Liver (tissue), 9 donors: ENCODE results near the gene RAB6C. TPM values are rescaled to one million over a fixed set of nuclear protein-coding genes. Genes with fewer than 3 reads are reported as not detected.
"Not testable (repeated sequence)": the region's sequence is repeated elsewhere in the genome, so short reads cannot be mapped to it uniquely, and the experiment has no call there.

Source experiments
- DNase-seq: peaks from one replicate; pipeline ENCODE4 v3.0.0-alpha.2; 2017; ENCODE audit warnings: low spot score
- H3K27ac ChIP-seq, 2 donors: one replicate each; pipeline ENCODE4 v1.7.0; 2013; ENCODE audit warnings: inconsistent platforms in 2 of 2, low read length in 2 of 2, control low read depth in 1 of 2, low read depth in 1 of 2, mild to moderate bottlenecking in 1 of 2
- H3K27me3 ChIP-seq, 4 donors: one replicate each; pipeline versions ENCODE4 v1.6.1 to v1.7.0; 2013; ENCODE audit warnings: low read length in 3 of 4, inconsistent platforms in 1 of 4, mild to moderate bottlenecking in 1 of 4, moderate library complexity in 1 of 4; ENCODE audit not compliant: control insufficient read depth in 4 of 4, insufficient read depth in 4 of 4
- H3K36me3 ChIP-seq, 4 donors: one replicate each; pipeline versions ENCODE4 v1.6.1 to v1.7.0; 2013; ENCODE audit warnings: low read length in 3 of 4, mild to moderate bottlenecking in 3 of 4, low read depth in 1 of 4, moderate library complexity in 1 of 4; ENCODE audit not compliant: control insufficient read depth in 4 of 4, insufficient read depth in 3 of 4
- H3K4me1 ChIP-seq, 4 donors: one replicate each; pipeline versions ENCODE4 v1.6.1 to v1.7.0; 2013; ENCODE audit warnings: low read length in 3 of 4, mild to moderate bottlenecking in 3 of 4, moderate library complexity in 1 of 4; ENCODE audit not compliant: control insufficient read depth in 4 of 4, insufficient read depth in 4 of 4
- H3K4me3 ChIP-seq, 3 donors: one replicate each; pipeline versions ENCODE4 v1.6.1 to v1.7.0; 2013; ENCODE audit warnings: low read length in 3 of 3, control low read depth in 1 of 3, low read depth in 1 of 3, mild to moderate bottlenecking in 1 of 3
- H3K9ac ChIP-seq, 2 donors: one replicate each; pipeline ENCODE4 v1.7.0; 2013; ENCODE audit warnings: low read length in 2 of 2, mild to moderate bottlenecking in 2 of 2, moderate library complexity in 2 of 2, control low read depth in 1 of 2, low read depth in 1 of 2
- H3K9me3 ChIP-seq, 4 donors: one replicate each; pipeline versions ENCODE4 v1.6.1 to v1.7.0; 2013; ENCODE audit warnings: low read length in 3 of 4; ENCODE audit not compliant: control insufficient read depth in 4 of 4
- CTCF ChIP-seq: fragments of 150-350 bp; IDR thresholded peaks from 2 replicates; pipeline ENCODE4 v1.5.1; 2017; ENCODE audit warnings: improper control_type of control experiment, low read depth, low read length; ENCODE audit not compliant: missing input control
- FOXA2 ChIP-seq: IDR thresholded peaks from 2 replicates; pipeline ENCODE4 v1.6.1; 2016; ENCODE audit warnings: antibody characterized with exemption
- GABPA ChIP-seq, 2 donors: IDR thresholded peaks in 1 of 2; conservative IDR thresholded peaks in 1 of 2; 2 replicates each; pipeline ENCODE4 v1.6.1; 2016; ENCODE audit warnings: antibody characterized with exemption in 2 of 2, mild to moderate bottlenecking in 1 of 2, moderate library complexity in 1 of 2
- HNF4A ChIP-seq, 2 donors: conservative IDR thresholded peaks; 2 replicates each; pipeline ENCODE4 v1.6.1; 2016; ENCODE audit warnings: antibody characterized with exemption in 2 of 2, mild to moderate bottlenecking in 2 of 2
- HNF4G ChIP-seq: IDR thresholded peaks from 2 replicates; pipeline ENCODE4 v1.6.1; 2016; ENCODE audit warnings: antibody characterized with exemption
- MAX ChIP-seq: IDR thresholded peaks from 2 replicates; pipeline ENCODE4 v1.6.1; 2016; ENCODE audit warnings: antibody characterized with exemption
- NR2F2 ChIP-seq: IDR thresholded peaks from 2 replicates; pipeline ENCODE4 v1.6.1; 2016; ENCODE audit warnings: antibody characterized with exemption
- RAD21 ChIP-seq, 2 donors: IDR thresholded peaks; 2 replicates each; pipeline ENCODE4 v1.6.1; 2016; ENCODE audit warnings: antibody characterized with exemption in 2 of 2, mild to moderate bottlenecking in 2 of 2
- RXRA ChIP-seq, 2 donors: IDR thresholded peaks; 2 replicates each; pipeline ENCODE4 v1.6.1; 2017 to 2018; ENCODE audit warnings: antibody characterized with exemption in 2 of 2, mild to moderate bottlenecking in 1 of 2
- SP1 ChIP-seq: IDR thresholded peaks from 2 replicates; pipeline ENCODE4 v1.6.1; 2018; ENCODE audit warnings: antibody characterized with exemption, mild to moderate bottlenecking
- TAF1 ChIP-seq: conservative IDR thresholded peaks from 2 replicates; pipeline ENCODE4 v1.6.1; 2016; ENCODE audit warnings: antibody characterized with exemption, mild to moderate bottlenecking
- YY1 ChIP-seq: IDR thresholded peaks from 2 replicates; pipeline ENCODE4 v1.6.1; 2016; ENCODE audit warnings: antibody characterized with exemption, mild to moderate bottlenecking
- WGBS: extraction: QIAGEN DNeasy Blood & Tissue Kit; methylation state at CpG from one replicate; pipeline ENCODE4 v1.1.7; 2013; 5-methylcytosine and 5-hydroxymethylcytosine counted together
- polyA plus RNA-seq, 2 donors: library from polyadenylated mRNA; stranded (reverse) in 1 of 2; unstranded in 1 of 2; fragments of 200-250 nt in 1 of 2; fragments of >200 nt in 1 of 2; fragmentation: Nextera tagmentation in 1 of 2; extraction: Ambion mirVana in 1 of 2; gene quantifications; one replicate each; pipeline versions ENCODE4 v1.2.1 to v1.2.3, GENCODE V29; 2013 to 2015
- total RNA-seq, 2 donors: library from RNA; depleted of rRNA; stranded (reverse); fragments of >200 nt; gene quantifications; one replicate each; pipeline ENCODE4 v1.2.3, GENCODE V29; 2014
- TF ChIP-seq, protein P1 (sequence below): IDR thresholded peaks from 2 replicates; pipeline ENCODE4 v1.6.1; 2016; ENCODE audit warnings: antibody characterized with exemption
- donor health status: healthy.
- donor health status: healthy.
- donor health status: healthy.
- donor health status: healthy.
- donor health status: healthy.

Gene RAB6C
- total and polyA plus RNA-seq, 4 donors = 0.02 to 0.08 TPM; not detected in 2

GRCh38 chr2:129936334-129936934 is 43.0 kb upstream of the RAB6C start:
- Histone ChIP-seq H3K4me3 (no peak overlapping the region), H3K36me3 (no peaks in the 10 kb centered on the region), H3K27me3 (peaks cover 0 to 4% (median 0%) of the 10 kb centered on the region in 4 donors), H3K9ac (no peak overlapping the region), H3K27ac (no peak overlapping the region), H3K9me3 (no peaks in the 10 kb centered on the region), H3K4me1 (no peaks in the 10 kb centered on the region)
- WGBS = 68% methylated on average over 9 of the region's 9 CpGs
- no peak for DNase-seq
- TF ChIP-seq RAD21 (IDR thresholded peaks at IDR 0.05) = peak in 1 of 2 donors; percentile 70
- TF ChIP-seq SP1 = no peak

DNA sequence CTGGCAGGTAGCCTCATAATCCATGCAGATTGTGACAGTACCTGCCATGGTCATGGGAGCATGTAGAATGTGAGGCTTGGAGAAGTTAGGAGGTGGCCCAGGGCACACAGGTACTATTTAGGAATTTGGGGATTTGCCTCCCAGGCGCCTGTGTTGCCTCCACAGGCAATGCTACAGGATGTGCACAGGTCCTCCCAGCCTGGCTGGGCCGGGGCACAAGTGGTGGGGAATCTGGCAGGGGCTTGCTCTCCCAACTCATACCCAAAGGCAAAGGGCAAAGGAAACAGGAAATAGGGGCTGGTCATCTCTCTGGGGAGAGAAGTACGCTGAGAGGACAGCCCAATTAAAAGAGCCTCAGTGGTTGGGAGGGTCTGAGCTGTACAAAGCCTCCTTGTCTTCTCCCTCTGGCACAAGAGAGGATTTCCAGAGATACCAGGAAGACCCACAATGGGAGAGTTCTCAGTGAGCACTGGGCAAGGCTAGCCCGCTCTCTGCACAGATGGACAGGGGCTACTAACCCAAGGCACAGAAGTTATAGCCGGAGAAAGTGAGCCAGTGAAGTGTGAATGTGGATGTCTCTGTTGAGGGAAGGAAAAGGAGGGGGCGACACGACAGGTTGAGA is 40.5 kb upstream of the RAB6C start:
- not testable (repeated sequence) for H3K36me3 ChIP-seq, H3K9ac ChIP-seq, H3K4me3 ChIP-seq, H3K27me3 ChIP-seq, DNase-seq, H3K4me1 ChIP-seq, H3K9me3 ChIP-seq, H3K27ac ChIP-seq
- WGBS = 81% methylated on average over 7 of the region's 7 CpGs

GRCh38 chr2:129943456-129943855 is 36.0 kb upstream of the RAB6C start:
- not testable (repeated sequence) for H3K27me3 ChIP-seq

GRCh38 chr2:129945557-129945956 is 33.9 kb upstream of the RAB6C start:
- no peak for TF ChIP-seq MAX
- no peak for TF ChIP-seq NR2F2
- TF ChIP-seq HNF4G = no peak
- TF ChIP-seq CTCF = no peak
- no peak for TF ChIP-seq FOXA2
- TF ChIP-seq YY1 = no peak
- no peak for TF ChIP-seq RXRA (IDR thresholded peaks at IDR 0.05)
- TF ChIP-seq SP1 = no peak
- no peak for TF ChIP-seq RAD21 (IDR thresholded peaks at IDR 0.05)
- TF ChIP-seq HNF4A (conservative IDR thresholded peaks at IDR 0.05) = no peak
- TF ChIP-seq, protein P1, sequence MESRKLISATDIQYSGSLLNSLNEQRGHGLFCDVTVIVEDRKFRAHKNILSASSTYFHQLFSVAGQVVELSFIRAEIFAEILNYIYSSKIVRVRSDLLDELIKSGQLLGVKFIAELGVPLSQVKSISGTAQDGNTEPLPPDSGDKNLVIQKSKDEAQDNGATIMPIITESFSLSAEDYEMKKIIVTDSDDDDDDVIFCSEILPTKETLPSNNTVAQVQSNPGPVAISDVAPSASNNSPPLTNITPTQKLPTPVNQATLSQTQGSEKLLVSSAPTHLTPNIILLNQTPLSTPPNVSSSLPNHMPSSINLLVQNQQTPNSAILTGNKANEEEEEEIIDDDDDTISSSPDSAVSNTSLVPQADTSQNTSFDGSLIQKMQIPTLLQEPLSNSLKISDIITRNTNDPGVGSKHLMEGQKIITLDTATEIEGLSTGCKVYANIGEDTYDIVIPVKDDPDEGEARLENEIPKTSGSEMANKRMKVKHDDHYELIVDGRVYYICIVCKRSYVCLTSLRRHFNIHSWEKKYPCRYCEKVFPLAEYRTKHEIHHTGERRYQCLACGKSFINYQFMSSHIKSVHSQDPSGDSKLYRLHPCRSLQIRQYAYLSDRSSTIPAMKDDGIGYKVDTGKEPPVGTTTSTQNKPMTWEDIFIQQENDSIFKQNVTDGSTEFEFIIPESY = no peak
- no peak for TF ChIP-seq GABPA (IDR thresholded peaks at IDR 0.05 in 1 of 2, conservative IDR thresholded peaks at IDR 0.05 in 1 of 2)
- no peak for TF ChIP-seq TAF1
- DNase-seq = no peak
- H3K36me3 ChIP-seq = no peaks in the 10 kb centered on the region
- H3K27ac ChIP-seq = no peak overlapping the region
- H3K4me3 ChIP-seq = no peak overlapping the region
- no peaks in the 10 kb centered on the region for H3K4me1 ChIP-seq
- no peaks in the 10 kb centered on the region for H3K27me3 ChIP-seq
- H3K9me3 ChIP-seq = no peaks in the 10 kb centered on the region
- no peak overlapping the region for H3K9ac ChIP-seq

More at GRCh38 chr2:129943456-129943855, 36.0 kb upstream of the RAB6C start:
- not testable (repeated sequence) for H3K9me3 ChIP-seq, H3K9ac ChIP-seq, DNase-seq, H3K27ac ChIP-seq, H3K4me3 ChIP-seq, H3K4me1 ChIP-seq, H3K36me3 ChIP-seq
- WGBS = 77% methylated on average over 8 of the region's 8 CpGs

DNA sequence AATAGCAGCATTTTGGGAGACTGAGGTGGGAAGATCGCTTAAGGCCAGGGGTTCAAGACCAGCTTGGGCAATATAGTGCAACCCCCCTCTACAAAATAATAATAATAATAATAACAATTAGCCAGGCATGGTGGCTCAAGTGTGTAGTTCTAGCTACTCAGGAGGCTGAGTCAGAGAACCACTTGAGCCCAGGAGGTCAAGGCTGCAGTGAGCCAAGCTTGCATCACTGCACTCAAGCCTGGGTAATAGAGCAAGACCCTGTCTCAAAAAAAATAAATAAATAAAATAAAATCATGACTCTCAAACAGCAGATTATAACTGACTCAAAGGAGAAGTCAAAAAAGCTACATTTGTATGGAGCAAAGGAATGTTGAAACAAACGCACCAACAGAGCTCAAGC is 31.8 kb upstream of the RAB6C start:
- WGBS = 43% methylated on average over 2 of the region's 2 CpGs

More for the DNA sequence above, 31.8 kb upstream of the RAB6C start:
- H3K36me3 ChIP-seq, H3K27me3 ChIP-seq, DNase-seq, H3K4me3 ChIP-seq, H3K9me3 ChIP-seq, H3K9ac ChIP-seq, H3K4me1 ChIP-seq, H3K27ac ChIP-seq: not testable (repeated sequence)
